ENCODE results near the gene TRIM7.
"Not testable (repeated sequence)": the region's sequence is repeated elsewhere in the genome, so short reads cannot be mapped to it uniquely, and the experiment has no call there.

- not testable (repeated sequence) for TF ChIP-seq POLR2A (IDR thresholded peaks at IDR 0.05)
- TF ChIP-seq, protein P1, sequence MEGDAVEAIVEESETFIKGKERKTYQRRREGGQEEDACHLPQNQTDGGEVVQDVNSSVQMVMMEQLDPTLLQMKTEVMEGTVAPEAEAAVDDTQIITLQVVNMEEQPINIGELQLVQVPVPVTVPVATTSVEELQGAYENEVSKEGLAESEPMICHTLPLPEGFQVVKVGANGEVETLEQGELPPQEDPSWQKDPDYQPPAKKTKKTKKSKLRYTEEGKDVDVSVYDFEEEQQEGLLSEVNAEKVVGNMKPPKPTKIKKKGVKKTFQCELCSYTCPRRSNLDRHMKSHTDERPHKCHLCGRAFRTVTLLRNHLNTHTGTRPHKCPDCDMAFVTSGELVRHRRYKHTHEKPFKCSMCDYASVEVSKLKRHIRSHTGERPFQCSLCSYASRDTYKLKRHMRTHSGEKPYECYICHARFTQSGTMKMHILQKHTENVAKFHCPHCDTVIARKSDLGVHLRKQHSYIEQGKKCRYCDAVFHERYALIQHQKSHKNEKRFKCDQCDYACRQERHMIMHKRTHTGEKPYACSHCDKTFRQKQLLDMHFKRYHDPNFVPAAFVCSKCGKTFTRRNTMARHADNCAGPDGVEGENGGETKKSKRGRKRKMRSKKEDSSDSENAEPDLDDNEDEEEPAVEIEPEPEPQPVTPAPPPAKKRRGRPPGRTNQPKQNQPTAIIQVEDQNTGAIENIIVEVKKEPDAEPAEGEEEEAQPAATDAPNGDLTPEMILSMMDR (IDR thresholded peaks at IDR 0.05): not testable (repeated sequence)
Measured at GRCh38 chr5:181214249-181214648, 9.3 kb upstream of the TRIM7 start.

Measured in esophagus squamous epithelium (tissue), 4 donors.